SW480 (cell line): ENCODE measurements around the gene RASGRF2.
A peak's percentile ranks its signal among the peaks of the same experiment; 100 is the strongest.
"Not testable (repeated sequence)": the region's sequence is repeated elsewhere in the genome, so short reads cannot be mapped to it uniquely, and the experiment has no call there.

Experiments
- DNase-seq: peaks from one replicate; pipeline ENCODE4 v3.0.0-alpha.2; 2016; ENCODE audit warnings: low spot score

RASGRF2 gene

DNA sequence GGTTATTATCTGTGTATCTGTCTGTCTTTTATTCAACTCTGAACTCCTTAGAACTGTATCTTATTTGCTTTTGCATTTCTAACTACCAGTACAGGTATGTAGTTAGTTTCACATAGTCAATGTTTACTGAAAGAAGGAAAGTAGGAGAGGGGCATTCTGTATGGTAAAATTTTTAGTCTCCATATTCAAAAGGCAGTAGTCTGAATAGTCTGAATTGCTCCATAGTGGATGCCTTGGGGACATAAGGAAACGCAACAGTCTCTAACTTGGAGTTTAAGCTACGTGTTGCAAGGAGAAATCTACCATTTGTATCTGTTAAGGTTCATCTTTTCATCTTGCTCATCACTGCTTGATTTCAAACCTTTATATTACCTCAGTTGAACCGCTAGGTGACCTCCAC lies 26.2 kb downstream of the RASGRF2 start:
- no peak for DNase-seq

DNA sequence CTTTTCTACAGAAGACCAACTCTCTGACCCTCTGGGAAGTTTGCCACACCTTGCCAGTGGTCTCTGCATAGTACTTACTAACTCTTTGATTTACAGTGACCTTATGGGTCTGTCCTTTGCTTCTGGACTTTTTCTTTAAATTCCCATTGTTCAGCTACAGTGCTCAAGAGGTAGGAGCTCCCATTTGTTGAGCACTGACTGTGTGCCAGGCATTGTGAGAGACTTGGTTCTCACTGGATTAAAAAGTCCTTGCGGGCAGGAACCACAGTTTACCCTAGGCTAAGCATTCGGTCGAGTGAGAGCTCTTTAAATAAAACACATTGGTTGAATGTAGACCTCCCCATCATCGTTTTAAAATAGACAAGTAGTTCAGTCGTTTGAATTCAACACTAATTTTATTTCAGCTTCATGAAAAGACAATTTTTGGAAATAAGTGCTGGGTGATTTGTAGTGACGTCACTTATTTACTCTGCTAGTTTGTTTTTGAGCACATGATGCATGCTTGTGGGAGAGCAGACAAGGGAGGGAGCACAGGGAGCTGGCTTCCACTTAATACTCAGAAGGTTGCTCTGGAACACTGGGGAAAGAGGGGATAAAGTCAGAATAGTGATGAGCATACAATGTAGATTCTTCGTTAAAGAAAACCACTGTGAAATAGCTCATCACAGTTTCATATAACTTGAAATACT lies 27.1 kb downstream of the RASGRF2 start:
- no peak for DNase-seq

DNA sequence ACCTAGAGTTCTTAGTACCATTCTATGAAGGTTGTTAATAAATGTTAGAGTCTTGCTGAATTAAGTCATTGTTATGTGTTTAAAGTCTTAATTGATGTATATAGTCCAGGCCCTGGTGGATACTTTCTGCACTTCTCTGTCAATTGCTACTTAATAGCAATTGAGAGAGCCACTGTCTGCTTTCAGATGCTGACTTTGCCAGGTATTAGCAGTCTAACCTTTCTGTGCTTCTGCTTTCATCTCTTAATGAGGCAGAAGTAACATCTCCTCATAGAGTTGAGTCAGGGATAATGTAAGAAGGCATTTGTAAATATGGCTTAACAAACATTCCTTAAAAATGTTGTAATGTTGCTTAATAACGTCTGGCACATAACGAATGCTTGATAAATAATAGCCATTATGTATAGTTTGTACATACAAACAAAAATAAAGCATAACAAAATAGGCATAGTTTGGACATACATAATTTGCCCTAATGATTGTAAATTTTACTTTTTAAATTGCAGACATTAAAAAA lies 28.3 kb downstream of the RASGRF2 start:
- no peak for DNase-seq

- DNase-seq, result no peak
These were observed 29.7 kb downstream of the RASGRF2 start for GRCh38 chr5:80989883-80990282.

DNA sequence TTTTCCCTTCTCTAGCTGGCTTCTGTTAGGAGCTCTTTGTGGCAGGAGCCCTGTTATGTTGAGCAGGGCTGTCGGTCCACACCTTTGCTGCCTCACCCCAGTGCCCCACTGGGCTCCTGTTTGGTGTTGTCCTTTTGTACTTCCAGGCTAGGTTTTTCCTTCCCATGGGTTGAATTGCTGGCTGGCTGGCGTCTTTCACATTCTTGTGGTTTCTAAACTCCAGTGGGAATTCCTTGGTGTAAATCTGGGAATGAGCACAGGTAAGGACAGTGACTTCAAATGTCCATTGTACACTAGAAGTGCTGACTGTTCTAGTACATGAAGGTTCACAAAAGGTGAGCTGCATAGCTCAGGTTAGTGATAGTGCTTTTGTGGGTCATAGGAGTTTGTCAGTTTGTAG lies 30.4 kb downstream of the RASGRF2 start:
- DNase-seq, result no peak

DNA sequence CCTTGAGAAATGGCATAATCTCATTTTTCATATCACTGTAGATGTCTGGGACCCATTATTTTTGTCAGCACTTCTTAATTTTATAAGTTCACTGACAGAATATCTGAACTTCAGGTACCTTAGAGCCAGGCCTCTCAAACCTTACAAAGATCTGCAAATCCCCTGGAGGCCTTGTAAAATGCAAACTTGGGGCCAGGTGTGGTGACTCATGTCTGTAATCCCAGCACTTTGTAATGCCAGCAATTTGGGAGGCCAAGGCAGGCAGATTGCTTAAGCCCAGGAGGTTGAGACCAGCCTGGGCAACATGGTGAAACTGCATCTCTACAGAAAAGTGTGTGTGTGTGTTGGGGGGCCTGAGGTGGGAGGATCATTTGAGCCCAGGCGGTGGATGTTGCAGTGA lies 30.8 kb downstream of the RASGRF2 start:
- DNase-seq, result no peak

- no peak for DNase-seq
These were observed 35.7 kb downstream of the RASGRF2 start for GRCh38 chr5:80995908-80996307.

DNA sequence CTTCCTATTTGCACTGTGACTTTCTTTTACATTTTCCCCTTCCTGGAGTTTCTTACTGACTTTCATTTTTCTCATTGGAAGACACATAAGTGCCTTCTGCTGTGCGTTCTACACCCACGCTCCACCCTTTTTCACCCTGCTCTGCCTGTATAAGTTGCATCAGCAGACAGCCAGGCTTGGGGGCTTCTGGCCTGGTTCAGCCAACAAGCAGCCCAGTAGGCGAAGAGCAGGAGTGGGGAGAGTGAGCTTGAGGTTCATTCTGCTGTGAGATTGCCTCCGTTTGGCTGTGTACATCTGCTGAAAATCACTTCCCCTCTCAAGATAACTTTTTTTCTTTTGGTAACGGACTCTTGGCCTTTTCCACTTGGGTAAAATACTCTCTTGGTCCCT lies 38.4 kb downstream of the RASGRF2 start:
- DNase-seq, result no peak

- DNase-seq, result no peak
These were observed 43.7 kb downstream of the RASGRF2 start for GRCh38 chr5:81003811-81004386.

GRCh38 chr5:81005708-81006107 lies 45.5 kb downstream of the RASGRF2 start:
- no peak for DNase-seq

DNA sequence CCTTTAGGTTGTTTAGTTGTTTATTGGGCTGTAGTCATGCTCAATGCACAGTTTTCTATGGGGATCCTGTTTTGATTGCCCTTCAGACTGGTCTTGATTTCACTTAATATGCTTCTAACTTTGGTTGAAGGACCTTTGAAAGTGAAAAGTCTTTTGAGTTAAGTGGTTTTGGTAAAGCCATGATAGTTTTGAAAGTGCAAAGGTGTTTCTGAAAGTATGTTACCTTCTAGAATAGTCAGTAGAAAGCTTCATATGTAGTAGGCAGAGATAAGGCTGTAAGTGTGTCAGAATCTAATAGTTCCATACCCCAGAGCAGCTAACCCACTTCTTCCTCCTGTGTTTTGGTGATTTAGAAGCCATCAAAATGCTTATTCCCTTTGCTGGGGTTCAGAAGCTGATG lies 46.1 kb downstream of the RASGRF2 start:
- no peak for DNase-seq

DNA sequence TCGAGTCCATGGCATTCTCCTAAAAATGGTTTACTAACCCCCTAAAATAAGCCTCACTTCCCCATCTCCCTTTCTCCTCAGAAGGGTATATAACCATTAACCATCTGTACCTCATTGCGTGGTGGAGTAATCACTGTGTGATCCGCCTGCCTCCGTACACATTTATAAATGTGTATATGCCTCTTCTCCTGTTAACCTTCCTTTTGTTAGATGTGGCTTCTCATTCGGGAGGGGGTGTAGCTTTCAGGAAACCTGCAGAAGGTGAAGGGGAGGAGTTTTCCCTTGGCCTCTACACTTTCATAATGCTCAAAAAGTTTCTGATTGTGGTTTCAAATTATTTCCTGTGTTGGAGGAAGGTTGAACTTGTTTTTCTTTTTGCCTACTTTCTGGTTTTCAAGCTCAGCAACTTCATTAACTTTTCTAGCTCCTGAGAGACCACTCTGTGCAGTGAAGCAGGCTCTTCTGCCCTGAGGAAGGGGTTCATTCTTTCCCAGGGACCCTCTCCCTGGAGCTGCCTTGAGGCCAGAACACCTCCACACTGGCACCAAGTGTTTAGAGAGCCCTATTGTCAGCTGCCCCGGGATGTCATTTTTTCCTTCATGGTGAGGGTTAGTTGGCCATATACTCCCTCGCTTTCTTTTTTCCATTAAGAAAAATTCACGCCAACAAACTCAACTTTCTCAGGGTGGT lies 46.9 kb downstream of the RASGRF2 start:
- DNase-seq, result peak; percentile 26

DNA sequence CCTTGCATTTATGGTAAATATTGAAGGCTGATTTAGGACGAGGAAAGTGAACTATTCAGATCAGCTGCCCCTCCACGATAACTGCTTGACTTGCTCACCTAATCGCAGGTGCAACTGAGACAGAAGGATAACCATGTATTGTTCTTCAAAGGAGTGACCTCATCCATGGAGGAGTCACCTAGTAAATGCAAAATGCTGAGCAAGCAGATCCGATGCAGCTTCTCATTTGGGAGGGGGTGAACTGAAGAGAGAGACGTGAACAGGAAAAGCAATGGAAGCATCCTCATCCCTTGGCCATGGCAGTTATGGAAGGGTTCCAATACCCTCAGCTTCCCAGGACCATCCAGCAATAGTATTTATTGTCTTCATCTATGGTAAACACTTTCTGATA lies 47.5 kb downstream of the RASGRF2 start:
- no peak for DNase-seq

DNA sequence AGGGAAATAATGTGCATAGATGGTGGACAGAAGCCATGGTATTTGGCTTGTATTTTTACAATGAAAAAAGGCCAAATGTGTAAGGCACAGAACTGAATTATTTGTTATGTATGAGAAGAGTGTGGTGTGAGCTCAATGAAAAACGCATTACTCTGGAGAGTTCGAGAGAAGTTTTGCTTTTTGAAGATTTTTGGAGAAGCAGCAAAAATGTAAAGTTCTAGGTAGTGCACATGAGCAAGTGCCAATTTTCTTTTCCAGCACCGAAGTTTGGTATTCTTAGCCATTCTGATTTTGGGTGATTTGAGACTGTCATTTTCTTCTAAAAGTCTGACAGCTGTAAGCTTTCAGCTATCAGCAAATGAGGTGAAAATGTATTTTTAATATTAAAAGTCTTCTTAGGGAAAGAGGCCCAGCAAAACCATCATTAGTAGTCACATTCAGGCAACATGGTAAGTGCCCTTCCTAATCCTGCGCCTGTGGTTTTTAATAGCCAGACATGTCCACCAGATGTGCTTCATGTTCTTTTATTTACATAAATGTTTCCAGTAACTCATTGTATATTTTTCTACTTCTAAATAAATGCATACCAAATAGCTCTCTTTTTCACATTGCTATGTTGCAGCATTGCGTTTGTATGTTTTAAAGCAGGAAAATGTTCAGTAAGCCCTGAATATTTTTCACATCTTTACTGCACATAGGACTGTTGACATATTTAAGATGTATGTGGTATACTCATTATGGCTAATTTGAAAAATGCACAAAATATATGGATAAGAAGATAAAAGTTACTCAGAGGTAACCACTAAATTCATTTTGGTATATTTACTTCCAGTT lies 50.4 kb downstream of the RASGRF2 start:
- DNase-seq, result no peak

GRCh38 chr5:81014348-81014747 lies 54.2 kb downstream of the RASGRF2 start:
- DNase-seq, result no peak

GRCh38 chr5:81016116-81016515 lies 56.0 kb downstream of the RASGRF2 start:
- DNase-seq, result no peak

- no peak for DNase-seq
These were observed 57.2 kb downstream of the RASGRF2 start for GRCh38 chr5:81017320-81017719.

DNA sequence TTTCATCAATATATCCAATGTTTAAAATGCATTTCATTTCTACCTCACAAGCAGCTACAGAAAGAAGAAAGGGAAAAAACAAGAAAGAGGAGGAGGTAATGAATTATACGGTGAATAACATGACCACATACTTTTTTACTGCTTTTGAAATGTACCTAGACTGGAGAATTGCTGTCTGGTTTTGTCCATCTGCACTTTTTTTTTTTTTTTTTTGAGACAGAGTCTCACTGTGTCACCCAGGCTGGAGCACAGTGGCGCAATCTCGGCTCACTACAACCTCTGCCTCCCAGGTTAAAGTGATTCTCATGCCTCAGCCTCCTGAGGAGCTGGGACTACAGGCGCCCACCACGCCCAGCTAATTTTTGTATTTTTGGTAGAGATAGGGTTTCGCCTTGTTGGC lies 58.4 kb downstream of the RASGRF2 start:
- DNase-seq, result not testable (repeated sequence)

GRCh38 chr5:81019748-81020147 lies 59.6 kb downstream of the RASGRF2 start:
- DNase-seq, result no peak

- DNase-seq, result no peak
These were observed 60.5 kb downstream of the RASGRF2 start for GRCh38 chr5:81020478-81021167.

- DNase-seq, result no peak
These were observed 61.3 kb downstream of the RASGRF2 start for GRCh38 chr5:81021486-81021885.
